Fibroblast of skin of right quadriceps (primary cell): ENCODE data around the gene DCAF11.
A peak's percentile ranks its signal among the peaks of the same experiment; 100 is the strongest.

Experiments used
- DNase-seq: peaks from one replicate; pipeline ENCODE4 v3.0.0-alpha.2; 2013

Gene DCAF11

DNA sequence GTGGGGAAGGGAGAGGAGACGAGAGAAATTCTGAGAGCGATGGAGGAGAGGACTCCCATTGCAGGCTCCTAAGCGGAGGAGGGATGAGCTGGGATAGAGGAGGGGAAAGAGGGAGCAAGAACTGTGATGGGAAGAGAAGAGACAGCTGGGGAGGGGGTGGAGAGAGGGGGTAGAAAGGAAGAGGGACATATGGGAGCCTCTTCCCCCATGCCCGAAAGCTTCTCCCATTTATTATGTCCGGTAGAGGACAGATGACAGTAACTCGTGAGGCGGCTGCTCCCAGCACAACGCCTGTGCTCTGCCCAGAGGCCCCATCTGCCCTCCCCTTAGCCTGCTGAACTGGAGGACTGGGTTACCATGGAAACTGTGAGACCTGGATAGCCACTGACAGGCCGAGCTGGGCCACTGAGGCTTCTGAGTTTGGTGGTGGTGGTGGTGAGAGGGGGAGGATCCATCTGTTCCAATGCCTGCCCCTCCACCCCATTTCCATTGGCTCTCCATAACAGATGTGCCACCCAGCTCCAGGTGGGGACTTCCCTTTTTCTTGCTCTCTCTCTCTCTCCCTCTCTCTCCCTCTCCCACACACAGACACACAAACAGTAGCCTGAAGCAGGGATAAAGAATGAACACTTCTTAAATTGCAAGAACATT lies 35.0 kb upstream of the DCAF11 start:
- no peak for DNase-seq

DNA sequence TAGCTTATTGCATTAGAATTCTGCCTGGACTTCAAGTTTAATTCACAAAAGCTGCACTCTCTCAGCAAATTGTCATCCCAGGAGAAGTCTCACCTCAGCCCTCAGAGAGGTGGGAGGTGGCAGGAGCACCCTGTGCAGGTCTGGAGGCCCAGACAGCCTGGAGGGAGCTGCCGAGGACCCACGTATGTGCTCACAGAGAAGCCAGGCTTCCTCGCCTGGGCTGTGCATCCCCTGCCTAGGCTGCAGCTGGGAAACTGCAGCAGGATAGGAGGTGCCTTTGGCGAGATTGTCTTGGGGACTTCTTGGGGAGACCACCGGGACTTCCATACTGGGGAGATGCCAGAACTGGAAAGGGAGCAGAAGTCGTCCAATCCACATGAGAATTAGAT lies 34.4 kb upstream of the DCAF11 start:
- DNase-seq = no peak

DNA sequence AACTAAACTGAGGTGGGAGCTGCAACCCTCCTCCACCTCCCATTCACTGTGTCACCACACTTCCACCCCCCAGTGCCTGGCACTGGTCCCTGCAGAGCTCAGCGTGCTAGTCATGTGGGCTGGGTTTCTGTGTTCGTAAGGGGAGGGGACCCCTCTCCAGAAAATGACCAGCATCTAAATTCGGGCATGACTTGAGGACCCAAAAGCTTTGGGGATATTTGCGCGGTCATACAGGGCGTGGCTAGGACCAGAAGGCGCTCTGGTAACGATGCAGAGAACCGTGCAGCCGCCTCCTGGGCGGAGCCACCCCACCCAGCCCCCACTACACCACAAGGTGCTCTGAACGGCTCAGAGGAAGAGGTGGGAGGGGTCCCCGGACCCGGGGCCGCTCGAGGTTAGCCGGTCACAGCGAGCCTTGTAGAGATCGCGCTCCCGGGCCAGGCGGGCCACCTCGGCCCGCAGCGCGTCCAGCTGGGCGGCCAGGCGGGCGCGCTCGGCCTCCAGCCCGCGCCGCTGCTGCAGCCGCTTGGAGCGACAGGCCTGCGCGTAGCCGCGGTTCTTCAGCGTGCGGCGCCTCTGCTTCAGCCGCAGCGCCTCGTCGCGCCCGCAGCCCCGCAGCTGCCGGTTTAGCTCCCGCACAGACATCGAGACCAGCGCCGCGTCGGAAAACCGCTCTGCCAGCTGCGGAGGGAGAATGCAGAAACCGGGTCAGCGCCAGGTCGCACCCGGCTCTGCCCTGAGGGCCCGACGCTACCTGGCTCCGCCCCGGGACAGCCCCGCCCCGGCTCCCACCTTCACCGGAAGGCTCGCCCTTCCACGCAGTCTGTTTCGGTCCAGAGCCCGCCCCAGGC lies 33.5 kb upstream of the DCAF11 start:
- DNase-seq = no peak

DNA sequence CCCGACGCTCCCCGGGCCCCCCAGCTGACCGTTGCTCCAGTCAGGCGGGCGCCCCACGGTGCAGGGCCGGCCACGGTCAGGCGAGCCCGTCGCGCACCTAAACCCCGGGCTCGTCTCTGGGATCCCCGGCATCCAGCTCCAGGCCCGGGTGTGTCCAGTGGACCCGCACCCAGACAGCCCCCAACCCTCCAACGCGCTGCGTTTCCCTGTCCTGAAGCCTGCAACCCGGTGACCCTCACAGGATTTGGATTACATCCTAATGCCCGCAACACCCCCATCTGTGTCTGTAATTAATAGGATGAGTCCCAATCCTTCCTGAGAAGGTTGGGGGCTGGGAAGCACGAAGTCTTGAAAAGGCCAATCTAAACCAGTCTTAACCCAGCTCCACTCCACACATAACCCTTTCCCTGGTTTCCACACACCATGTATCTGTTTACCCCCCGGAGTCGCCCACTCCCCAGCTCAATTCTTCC lies 32.8 kb upstream of the DCAF11 start:
- no peak for DNase-seq

DNA sequence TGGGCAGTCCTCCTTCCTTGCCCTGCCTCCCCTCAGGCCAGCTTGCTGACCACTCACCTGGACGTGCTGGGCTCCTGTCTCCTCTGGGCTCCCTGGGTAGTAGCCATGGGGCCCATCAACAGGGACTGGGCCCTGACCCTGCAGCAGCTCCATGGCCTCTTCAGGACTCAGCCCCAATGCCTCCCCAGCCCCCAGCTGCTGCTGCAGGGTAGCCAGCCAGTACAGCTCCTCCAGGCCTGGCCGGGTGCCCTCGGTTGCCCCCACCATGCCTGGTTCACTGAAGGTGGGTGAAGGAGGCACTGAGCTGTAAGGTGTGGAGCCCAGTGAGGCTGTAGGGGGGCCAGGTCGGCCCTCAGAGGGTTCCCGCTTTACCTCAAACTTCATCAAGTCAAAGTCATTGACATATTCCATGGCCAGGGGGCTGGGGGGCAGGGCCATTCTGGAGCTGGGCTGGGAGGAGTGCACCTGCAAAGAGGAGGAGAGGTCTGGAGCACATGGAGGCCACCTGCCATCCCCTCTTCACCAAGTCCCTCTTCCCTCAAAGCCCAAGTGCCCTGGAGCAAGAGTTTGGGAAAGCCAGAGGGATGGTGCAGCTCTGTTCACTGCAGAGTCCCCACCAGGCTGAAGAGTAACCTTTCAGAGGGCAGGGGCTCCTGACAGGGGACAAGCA lies 32.0 kb upstream of the DCAF11 start:
- DNase-seq = no peak

DNA sequence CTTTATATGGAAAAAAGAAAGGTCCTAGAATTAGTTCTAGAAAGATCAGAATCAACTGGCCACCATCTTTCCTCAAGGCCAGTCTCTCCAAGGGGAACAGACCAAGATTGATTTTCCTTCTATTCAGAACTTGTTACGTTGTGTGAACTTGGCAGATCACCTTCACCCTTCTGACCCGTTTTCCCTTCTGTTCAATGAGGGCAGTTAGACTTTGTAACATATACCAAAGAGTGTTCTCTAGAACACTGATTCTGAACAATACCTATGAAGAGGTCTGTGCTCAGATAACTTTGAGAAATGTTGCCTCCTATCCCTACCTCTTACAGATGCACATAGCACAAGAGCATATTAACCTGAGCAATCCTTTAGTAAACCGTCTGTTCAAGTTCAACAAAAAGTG lies 31.1 kb upstream of the DCAF11 start:
- no peak for DNase-seq

DNA sequence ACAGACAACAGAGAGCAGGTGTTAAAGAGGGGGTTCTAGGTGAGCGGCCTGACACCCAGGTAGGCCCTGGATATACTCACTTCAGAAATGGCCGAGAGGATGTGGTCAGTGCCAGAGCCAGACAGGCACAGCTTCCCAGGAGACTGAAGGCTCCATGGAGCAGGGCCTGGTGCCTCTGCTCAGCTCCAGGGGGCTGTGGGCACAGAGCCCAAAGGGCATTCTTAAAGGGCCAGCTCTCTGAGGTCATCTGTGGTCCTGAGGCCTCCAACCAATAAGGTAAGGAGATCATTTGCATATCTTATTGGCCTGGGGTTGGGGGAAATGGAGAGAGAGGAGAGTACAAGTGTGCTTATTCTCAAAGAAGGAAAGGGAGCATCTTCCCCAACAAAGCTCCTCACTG lies 30.1 kb upstream of the DCAF11 start:
- no peak for DNase-seq

DNA sequence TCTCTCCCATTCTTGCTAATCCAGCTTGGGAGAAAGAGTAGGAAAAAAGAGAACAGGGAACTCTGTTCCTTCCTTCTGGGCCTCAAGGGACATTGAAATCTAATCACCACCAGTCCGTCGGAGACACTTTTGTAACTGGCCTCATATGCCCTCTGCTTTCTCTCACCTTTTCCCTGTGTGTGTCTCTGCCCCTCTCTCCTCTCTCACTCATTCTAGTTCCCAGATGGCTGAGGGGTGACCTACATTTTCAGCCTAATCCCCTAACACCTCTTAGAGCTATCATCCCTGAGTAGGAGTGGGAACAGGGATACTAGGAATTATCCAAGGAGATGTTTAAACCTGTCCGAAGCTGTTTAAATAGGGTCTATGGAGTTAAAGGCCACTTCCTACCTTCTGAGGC lies 29.4 kb upstream of the DCAF11 start:
- DNase-seq = no peak

DNA sequence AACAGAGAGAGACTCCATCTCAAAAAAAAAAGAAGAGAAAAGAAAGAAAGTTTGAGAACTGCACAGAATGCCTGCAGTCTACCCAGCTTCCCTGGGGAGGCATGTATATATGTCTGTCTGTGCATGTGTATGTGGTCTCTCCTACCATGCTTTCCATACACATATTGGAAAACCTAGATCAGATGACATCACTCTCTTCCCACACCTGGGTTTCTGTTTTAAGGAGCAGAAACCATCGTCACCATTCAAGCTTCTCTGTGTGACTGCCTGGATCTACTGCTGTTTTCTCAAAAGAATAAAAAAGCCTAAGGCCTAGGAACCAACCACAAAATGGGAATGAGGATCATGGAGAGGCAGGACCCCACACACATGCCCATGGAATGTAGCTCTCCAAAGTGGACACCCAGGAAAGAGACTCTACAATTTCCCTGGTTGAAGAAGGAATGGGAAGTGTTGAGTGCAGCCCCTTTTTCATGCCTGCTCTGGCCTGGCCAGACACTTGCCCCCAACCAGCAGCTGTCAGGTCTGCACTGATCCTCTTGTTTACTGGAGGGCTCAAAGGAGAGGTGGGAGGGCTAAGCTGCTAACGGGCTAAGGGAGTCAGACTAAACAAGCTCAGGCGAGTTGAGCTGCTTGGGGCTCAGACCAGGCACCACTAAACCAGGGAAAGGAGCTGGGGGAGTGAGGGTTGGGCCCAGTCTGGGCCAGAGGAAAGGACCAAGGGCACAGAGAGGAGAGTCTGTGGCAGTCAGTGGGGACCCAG lies 28.2 kb upstream of the DCAF11 start:
- no peak for DNase-seq

DNA sequence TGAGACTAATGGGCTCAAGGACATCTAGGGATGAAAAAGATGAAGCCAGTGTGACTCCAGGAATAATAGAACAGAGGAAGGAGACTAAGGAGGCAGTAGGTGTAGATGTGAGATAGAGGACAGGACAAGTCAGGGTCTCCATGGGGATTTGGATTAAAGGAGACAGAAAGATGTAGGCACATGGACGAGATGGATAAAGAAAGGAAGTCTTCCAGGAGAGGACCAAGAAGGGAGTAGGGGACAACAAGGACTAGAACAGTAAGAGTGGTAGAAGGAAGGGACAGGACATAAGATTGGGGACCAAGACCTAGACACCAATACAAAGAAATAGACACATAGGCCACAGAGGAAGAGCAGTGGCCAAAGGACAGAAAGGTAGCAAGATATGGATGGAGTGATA lies 27.6 kb upstream of the DCAF11 start:
- no peak for DNase-seq

DNA sequence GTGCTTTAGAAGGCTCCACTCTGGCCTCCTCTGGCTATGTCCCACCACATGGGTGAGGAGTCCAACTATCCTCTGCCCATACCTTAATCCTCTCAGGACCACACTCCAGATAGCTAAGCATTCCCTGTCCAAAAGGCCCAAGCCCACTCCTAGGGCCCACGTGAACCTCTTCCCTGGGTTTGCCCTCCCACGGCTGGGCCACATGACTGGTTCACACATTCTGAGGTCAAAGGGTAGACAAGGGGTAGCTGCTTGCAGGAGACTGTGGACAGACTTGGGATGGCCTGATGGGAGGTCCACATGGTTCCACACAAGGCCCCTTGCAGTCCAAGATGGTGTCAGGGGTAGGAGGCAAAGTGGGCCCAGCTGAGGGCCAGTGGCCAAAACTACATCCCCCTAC lies 26.5 kb upstream of the DCAF11 start:
- no peak for DNase-seq

DNA sequence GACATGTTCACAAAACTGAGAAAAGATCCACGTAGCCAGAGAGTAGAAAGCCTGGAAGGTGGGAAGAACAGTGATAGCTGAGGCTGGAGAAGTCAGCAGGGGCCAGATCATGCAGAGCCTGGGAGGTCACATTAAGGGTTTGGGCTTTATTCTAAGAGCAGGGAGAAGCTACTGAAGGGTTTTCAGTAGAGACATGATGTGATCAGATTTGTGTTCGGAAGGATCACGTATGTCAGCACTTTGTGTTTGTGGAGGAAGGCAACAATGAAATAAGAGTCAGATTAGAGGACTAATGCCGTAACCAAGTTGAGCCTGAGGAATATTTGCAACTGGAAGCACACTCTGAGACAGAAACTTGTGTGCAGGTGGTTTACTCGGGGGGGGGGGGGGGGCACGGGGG lies 24.7 kb upstream of the DCAF11 start:
- DNase-seq = no peak

DNA sequence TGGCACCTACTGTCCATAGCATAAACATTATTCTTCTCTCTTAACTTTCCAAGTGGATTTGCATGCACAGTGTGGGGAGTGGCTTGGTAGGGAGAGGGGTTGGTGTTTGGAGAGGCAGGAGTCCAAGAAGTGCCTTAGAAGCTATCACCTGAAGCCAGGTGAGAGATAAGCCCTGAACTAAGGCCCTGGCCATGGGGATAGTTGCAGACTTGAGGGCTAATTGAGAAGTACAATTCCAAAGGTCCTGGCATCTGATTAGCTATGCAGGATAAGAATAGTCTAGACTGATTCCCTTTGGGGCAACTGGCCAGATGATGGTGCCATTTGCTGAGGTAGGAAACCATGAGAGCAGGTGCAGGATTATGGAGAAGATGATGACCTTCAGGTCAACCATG lies 22.5 kb upstream of the DCAF11 start:
- no peak for DNase-seq

DNA sequence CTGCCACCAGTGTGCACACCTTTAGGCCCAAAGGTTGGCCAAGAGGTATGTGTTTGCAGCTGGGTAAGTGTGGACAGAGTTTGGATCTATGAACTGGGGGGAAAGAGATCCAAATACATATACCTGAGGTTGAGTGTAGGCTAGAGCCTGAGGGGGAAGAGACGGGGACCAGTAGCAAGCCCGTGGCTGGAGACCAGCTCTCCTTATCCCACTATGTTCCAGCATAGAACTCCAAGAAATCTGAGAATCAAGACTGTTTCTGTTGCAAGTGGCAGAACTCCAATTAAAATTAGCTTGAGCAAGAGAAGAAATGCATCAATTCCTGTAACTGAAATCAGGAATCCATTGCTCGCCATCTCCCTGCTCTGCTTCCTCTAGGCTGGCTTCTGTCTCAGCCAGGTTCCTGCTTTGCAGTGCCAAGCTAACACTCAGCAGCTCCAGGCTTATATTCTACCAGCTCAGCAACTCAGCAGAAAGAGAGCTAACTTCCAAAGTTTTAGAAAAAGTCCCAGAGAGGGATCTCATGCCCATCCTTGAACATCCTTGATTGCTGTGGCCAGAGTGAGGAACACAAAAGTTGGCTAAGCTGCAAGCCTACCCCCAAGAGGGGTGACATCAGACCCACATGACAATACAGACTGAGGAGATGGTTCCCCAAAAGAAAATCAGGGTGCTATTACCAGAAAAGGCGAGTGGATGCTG lies 21.9 kb upstream of the DCAF11 start:
- DNase-seq = no peak

DNA sequence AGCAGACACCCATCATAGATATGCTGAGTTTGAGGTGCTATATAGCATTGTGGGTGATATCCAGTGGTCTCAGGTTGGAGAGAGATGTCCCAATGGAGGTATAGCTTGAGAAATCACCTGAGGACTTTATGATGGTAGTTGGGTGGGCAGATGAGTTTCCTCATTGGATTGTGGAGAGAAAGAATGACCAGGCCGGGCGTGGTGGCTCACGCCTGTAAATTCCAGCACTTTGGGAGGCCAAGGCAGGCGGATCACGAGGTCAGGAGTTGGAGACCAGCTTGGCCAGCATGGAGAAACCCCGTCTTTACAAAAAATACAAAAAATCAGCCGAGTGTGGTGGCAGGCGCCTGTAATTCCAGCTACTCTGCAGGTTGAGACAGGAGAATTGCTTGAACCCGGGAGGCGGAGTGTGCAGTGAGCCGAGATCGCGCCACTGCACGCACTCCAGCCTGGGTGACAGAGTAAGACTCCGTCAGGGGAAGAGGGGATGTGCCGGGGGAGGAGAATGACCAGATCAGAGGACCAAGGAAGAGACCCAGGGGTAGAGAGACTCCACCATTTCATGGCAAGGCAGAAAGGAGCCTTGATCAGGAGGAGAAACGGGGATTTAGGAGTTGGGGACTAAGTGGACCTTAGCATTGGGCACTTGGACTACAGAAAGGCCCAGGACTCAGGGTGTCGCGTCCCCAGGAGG lies 21.2 kb upstream of the DCAF11 start:
- DNase-seq = no peak

DNA sequence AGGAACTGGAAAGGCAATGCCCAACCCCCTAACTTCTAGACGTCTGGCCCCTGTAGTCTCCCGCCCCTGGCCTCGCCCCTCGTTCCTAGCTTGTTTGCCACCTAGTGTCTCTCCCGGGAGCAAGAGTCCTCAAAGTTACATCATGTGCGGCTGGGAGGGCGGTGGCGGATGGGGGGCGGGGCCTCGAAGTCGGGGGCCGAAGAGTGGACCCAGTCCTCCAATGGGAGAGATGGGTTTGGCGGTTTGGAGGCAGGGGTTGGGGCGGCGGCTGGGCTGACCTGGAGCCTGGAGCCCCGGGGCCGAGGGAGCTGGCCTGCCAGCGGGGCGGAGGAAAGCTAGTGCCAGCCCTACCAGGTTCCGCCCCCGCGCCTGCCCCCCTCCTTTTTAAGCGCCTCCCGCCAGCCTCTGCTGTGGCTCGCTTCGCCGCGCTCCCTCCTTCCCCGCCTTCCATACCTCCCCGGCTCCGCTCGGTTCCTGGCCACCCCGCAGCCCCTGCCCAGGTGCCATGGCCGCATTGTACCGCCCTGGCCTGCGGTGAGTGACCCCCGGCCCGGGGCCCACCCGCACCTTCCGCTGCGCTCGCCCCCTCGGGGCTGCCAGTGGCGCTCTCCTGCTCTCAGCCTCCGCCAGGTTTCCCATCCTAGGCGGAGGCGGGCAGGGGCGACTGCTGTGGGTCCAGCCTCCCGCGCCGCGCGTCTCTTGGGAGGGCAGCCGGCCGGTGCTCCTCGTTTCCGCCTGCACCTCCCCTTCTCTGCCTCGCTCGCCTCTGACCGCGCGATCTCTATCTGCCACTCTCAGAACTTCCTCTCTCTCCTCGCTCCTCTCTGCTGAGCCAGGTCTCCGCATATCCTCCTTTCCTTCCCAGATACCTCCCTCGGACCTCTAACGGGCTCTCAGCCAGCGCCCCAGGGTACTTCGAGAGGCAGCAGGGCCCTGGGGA lies 20.4 kb upstream of the DCAF11 start, which contains the start of gene PCK2:
PCK2 (plus strand) TSS at position 411 of the 940 bp plus-strand sequence; CDS start at position 506, 95 bp downstream.
- peak; percentile 98 for DNase-seq

DNA sequence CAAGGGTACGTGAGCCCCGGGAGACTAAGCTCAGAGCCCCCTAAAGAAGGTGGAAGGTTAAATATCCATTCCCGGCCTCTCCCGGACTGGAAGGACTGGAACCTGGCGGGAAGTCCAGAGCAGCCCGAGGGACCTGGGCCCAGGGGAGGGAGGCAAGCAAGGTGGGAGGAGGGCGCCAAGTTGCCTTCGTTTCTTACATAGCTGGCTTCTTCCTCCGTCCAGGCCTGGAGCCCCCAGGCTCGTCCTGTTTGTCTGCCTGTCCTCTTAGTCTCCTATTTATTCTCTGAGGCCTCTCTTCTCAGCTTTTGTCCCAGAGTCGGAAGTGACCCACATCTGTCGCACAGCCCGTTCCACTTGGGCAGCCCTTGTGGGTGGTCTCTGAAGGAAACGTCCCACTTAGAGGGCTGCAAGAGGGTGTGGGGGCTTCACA lies 19.7 kb upstream of the DCAF11 start:
- no peak for DNase-seq

DNA sequence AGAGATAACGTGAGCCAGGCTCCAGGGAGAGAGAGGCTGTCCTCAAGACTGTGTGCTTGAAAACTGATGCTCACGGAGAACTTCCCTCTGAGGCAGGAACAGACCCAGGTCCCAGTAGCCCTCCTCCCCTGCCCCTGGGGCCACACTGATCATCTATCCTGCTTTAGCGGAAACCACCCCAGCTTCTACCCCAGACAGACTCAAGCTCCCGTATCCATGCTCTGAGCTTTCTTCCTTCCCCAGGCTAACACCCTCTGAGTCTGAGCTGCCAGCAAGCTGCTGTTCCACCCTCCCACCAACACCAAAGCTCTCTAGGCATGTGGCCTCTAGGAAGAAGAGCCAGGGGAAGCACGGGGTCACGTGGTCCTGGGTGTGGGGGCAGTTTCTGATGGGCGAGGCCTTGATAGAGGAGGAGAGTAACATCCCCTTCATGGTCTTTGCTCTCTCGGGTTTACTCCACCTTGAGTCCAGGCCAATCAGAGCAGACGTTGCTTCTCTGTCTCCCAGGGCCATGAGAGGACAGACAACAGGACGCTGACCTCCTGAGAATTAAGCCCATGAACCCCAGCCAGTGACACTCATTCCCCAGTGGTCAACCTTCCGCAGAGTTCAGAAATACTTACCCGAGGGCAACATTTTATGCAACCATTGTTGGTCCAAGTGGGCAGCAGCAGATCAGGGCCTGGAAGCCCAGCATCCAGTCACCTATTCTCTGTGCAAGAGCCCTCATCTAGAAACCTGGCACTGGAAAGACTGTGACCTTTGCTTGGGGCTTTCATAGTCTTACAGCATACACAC lies 19.1 kb upstream of the DCAF11 start:
- peak; percentile 53 for DNase-seq

DNA sequence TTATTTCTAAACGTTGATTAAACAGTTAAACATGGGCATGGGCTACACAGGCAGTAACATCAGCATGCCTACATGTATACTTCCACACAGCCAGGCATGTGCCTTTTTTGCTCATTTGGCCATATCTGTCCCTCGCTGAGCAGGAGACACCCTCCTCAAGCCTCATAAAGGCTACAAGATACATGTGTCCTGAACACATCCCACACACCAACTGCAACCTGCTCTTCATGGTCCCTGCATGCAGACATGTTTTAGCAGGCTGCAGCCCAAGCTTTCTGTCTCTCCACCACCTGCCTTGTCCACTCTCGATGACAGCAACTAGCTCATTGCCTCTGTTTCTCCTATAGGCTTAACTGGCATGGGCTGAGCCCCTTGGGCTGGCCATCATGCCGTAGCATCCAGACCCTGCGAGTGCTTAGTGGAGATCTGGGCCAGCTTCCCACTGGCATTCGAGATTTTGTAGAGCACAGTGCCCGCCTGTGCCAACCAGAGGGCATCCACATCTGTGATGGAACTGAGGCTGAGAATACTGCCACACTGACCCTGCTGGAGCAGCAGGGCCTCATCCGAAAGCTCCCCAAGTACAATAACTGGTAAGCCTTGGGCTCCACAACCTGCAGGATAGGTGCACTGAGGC lies 17.9 kb upstream of the DCAF11 start:
- no peak for DNase-seq
